ENCODE measurements around the gene CDYL2.

CDYL2 gene

DNA sequence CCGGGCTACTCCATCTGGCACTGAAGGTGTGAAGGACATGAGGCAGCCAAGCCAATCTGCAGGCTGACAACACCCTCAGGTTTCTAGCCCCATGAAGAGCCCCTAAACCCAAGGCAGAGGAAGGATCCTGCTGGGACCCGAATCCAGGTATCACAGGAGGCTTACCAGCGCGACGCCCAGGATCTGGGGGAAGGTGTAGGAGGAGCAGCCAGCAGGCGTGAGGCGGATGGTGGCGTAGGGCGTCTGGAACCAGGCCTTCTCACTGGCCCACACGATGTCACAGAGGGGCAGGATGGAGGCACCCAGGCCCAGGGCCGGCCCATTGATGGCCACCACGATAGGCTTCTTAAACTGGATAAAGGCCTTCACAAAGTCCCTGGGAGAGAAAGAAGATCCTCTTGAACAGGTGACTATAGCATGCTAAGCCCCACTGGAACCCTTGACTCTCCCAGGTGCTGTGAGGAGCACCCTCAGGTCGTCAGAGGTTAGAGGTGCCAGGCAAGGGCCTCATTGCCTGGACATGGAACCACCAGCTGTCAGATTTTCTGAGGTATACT lies 191.9 kb downstream of the CDYL2 start:
- Histone ChIP-seq H3K4me1 (ENCODE audit: control insufficient read depth, insufficient read depth, low read length) (peaks cover 10% of the 10 kb centered on the region), H3K9me3 (ENCODE audit: control insufficient read depth, low read length) (no peaks in the 10 kb centered on the region), H3K4me3 (ENCODE audit: insufficient read depth, low read depth, low read length) (no peak overlapping the region), H3K27me3 (ENCODE audit: control insufficient read depth, insufficient read depth, low read length, poor library complexity, severe bottlenecking) (no peaks in the 10 kb centered on the region), H3K27ac (ENCODE audit: insufficient read depth, low read depth, low read length, poor library complexity, severe bottlenecking) (no peak overlapping the region), H3K36me3 (ENCODE audit: control insufficient read depth, insufficient read depth, low read length) (no peaks in the 10 kb centered on the region)
- WGBS, 2 experiments, result 95 to 96% methylated on average over 13 of the region's 13 CpGs

DNA sequence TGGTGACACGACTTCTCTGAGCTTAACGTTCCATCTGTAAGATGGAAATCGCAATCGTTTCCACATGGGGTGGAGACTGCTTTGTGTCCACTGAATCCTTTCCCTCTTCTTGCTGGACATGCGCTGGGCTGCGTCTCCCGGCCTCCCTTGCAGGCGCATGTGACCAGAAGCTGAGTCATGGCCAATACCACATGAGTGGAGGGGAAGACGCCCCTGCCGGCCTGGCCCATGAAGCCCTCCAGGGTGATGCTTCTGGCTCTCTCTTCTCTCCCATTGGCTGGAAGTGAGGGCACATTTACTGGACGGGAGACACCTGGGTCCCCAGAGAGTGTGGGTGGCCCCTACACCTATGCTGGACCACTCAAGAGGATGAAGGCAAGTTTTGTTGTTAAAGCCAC lies 192.5 kb downstream of the CDYL2 start:
- Histone ChIP-seq H3K9me3 (ENCODE audit: control insufficient read depth, low read length) (no peaks in the 10 kb centered on the region), H3K27me3 (ENCODE audit: control insufficient read depth, insufficient read depth, low read length, poor library complexity, severe bottlenecking) (no peaks in the 10 kb centered on the region), H3K4me1 (ENCODE audit: control insufficient read depth, insufficient read depth, low read length) (peaks cover 10% of the 10 kb centered on the region), H3K4me3 (ENCODE audit: insufficient read depth, low read depth, low read length) (no peak overlapping the region), H3K36me3 (ENCODE audit: control insufficient read depth, insufficient read depth, low read length) (no peaks in the 10 kb centered on the region), H3K27ac (ENCODE audit: insufficient read depth, low read depth, low read length, poor library complexity, severe bottlenecking) (no peak overlapping the region)
- 95 to 96% methylated on average over 11 of the region's 11 CpGs for WGBS, 2 experiments

DNA sequence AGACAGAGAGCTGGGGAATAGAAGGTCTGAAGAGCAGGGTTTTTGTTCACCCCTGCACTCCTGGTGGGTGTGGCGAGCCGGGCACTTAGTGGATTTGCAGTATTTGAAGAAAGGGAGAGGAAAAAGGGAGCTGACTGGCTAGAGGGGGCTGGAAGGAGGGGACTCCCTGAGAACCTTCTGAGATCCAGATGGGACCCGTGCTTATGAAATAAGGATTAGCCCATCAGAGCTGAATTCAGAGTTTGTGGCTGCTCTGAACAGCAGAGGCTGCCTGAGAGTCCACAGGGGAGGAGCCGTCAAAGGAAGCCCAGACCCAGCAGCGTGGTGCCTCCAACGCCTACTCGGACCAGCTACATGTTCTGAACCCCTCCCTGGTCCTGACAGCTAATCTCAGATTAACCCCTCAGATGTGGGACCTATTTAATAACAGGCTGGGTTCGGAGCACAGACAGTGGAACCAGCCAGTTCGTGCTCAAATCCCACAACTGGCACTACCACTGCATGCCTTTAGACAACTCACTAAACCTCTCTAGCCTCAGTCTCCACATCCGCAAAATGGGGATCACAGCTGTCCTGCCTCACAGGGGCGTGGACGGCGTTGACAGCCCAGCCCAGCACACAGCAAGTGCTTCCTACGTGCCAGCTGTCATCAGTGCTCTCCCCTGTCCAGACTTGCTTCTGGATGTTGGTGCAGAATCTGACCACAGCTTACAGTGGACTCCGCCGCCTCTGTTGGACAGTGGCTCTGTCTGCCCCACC lies 193.0 kb downstream of the CDYL2 start:
- WGBS, 2 experiments, result 91 to 92% methylated on average over 16 of the region's 16 CpGs
- Histone ChIP-seq H3K9me3 (ENCODE audit: control insufficient read depth, low read length) (no peaks in the 10 kb centered on the region), H3K27ac (ENCODE audit: insufficient read depth, low read depth, low read length, poor library complexity, severe bottlenecking) (no peak overlapping the region)

DNA sequence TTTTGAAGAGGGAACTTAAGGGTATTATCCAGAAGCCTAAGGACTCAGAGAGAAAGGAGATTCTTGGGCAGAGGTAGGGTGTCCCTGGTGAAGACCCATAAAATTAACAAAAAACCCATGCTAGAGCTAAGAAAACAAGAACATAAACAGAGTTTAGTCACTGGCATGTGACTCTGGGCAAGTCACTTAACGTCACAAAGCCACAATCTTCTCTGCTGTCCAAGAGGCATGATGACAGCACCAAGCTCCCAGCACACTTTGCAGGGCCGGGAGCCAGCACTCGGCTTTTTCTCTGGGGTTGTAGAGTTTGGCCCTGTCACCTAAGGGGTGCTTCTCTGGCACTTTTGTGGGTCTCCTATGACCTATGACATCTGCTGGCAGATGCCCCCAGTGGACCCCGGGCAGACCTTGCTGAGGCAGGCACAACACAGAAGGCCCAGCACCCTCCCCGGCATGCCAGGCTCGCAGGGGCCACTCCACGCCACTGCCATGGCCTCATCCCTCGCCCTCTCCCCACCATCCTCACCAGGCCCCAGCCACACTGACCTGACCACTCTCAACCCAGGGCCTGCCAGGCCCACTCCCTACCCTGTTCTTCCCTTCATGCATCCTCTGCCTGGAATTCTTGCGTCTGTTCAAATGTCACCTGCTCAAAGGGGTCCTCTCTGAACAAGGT lies 193.8 kb downstream of the CDYL2 start:
- H3K36me3 ChIP-seq (ENCODE audit: control insufficient read depth, insufficient read depth, low read length), result no peaks in the 10 kb centered on the region
- no peak overlapping the region for H3K27ac ChIP-seq (ENCODE audit: insufficient read depth, low read depth, low read length, poor library complexity, severe bottlenecking)
- no peak overlapping the region for H3K4me3 ChIP-seq (ENCODE audit: insufficient read depth, low read depth, low read length)
- no peaks in the 10 kb centered on the region for H3K9me3 ChIP-seq (ENCODE audit: control insufficient read depth, low read length)
- no peaks in the 10 kb centered on the region for H3K27me3 ChIP-seq (ENCODE audit: control insufficient read depth, insufficient read depth, low read length, poor library complexity, severe bottlenecking)
- WGBS, 2 experiments, result 93 to 95% methylated on average over 9 of the region's 9 CpGs
- H3K4me1 ChIP-seq (ENCODE audit: control insufficient read depth, insufficient read depth, low read length), result peaks cover 10% of the 10 kb centered on the region

More for the DNA sequence above, 193.0 kb downstream of the CDYL2 start:
- Histone ChIP-seq H3K4me3 (ENCODE audit: insufficient read depth, low read depth, low read length) (no peak overlapping the region), H3K36me3 (ENCODE audit: control insufficient read depth, insufficient read depth, low read length) (no peaks in the 10 kb centered on the region), H3K4me1 (ENCODE audit: control insufficient read depth, insufficient read depth, low read length) (peaks cover 10% of the 10 kb centered on the region), H3K27me3 (ENCODE audit: control insufficient read depth, insufficient read depth, low read length, poor library complexity, severe bottlenecking) (no peaks in the 10 kb centered on the region)

DNA sequence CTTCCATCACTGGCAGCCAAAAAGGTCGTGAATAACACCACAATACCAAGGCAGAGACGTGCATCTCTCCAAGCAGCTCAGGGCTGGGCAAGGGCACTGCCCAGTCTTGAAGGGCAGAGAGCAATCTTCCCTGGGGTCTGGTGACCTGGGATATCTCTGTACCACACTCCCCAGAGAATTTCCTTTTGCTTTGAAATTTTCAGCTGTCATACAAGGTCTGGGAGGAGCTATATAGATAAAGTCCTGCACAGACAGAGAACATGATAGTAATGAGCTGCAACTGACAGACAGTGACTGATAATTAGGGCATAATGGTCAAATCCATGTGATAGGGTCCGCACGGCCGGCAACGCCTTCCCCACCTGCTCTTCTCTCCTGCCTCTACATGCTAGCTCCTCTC lies 195.5 kb downstream of the CDYL2 start:
- WGBS, 2 experiments, result 87 to 94% methylated on average over 6 of the region's 6 CpGs
- H3K4me3 ChIP-seq (ENCODE audit: insufficient read depth, low read depth, low read length), result no peak overlapping the region
- no peaks in the 10 kb centered on the region for H3K27me3 ChIP-seq (ENCODE audit: control insufficient read depth, insufficient read depth, low read length, poor library complexity, severe bottlenecking)
- H3K27ac ChIP-seq (ENCODE audit: insufficient read depth, low read depth, low read length, poor library complexity, severe bottlenecking), result no peak overlapping the region
- peaks cover 10% of the 10 kb centered on the region for H3K4me1 ChIP-seq (ENCODE audit: control insufficient read depth, insufficient read depth, low read length)
- H3K9me3 ChIP-seq (ENCODE audit: control insufficient read depth, low read length), result no peaks in the 10 kb centered on the region
- no peaks in the 10 kb centered on the region for H3K36me3 ChIP-seq (ENCODE audit: control insufficient read depth, insufficient read depth, low read length)

DNA sequence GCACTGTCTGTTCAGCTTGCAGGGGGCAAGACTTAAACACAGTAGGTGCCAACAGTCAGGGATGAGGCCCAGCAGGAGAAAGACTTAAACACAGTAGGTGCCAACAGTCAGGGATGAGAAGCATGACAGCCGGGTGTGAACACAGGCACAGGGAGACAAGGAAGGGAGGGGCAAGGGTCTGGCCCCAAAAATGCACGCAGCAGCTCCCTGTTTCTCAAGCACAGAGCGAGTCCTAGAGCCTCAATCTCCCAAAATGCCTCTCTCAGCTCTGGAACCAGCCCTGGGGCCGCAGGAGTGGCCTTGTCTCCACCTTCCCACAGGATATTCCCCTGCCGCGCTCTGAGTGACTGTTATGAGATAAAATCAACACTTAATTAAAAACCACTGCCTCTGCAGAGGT lies 197.2 kb downstream of the CDYL2 start:
- Histone ChIP-seq H3K9me3 (ENCODE audit: control insufficient read depth, low read length) (no peaks in the 10 kb centered on the region), H3K36me3 (ENCODE audit: control insufficient read depth, insufficient read depth, low read length) (no peaks in the 10 kb centered on the region), H3K27me3 (ENCODE audit: control insufficient read depth, insufficient read depth, low read length, poor library complexity, severe bottlenecking) (no peaks in the 10 kb centered on the region), H3K27ac (ENCODE audit: insufficient read depth, low read depth, low read length, poor library complexity, severe bottlenecking) (no peak overlapping the region), H3K4me1 (ENCODE audit: control insufficient read depth, insufficient read depth, low read length) (peaks cover 10% of the 10 kb centered on the region), H3K4me3 (ENCODE audit: insufficient read depth, low read depth, low read length) (no peak overlapping the region)
- 81 to 92% methylated on average over 4 to 6 of the region's 6 CpGs for WGBS, 2 experiments

DNA sequence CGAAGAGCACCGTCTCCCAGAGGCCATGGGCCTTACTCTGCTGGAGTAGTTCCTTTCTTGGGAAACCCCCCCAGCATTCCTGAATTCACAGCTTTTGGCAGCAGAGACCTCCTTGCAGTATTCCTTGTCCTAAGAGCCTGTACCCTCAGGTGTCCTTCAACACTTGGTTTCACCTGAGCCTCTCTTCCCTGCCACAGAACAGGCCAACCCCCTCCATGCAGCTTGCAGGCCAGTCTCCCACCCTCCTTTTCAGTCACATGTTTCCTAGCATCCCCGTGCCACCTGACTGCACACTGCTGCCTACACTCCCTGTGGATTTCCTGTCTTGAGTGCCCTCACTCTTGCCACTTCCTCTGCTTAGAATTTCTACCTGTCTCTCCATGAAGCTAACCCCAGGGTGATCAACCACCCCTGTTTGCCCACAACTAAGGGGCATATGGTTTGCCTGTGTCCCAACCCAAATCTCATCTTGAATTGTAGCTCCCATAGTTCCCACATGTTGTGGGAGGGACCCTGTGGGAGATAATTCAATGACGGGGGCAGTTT lies 198.1 kb downstream of the CDYL2 start:
- Histone ChIP-seq H3K27ac (ENCODE audit: insufficient read depth, low read depth, low read length, poor library complexity, severe bottlenecking) (no peak overlapping the region), H3K27me3 (ENCODE audit: control insufficient read depth, insufficient read depth, low read length, poor library complexity, severe bottlenecking) (no peaks in the 10 kb centered on the region), H3K9me3 (ENCODE audit: control insufficient read depth, low read length) (no peaks in the 10 kb centered on the region), H3K4me3 (ENCODE audit: insufficient read depth, low read depth, low read length) (no peak overlapping the region), H3K36me3 (ENCODE audit: control insufficient read depth, insufficient read depth, low read length) (no peaks in the 10 kb centered on the region), H3K4me1 (ENCODE audit: control insufficient read depth, insufficient read depth, low read length) (peaks cover 10% of the 10 kb centered on the region)
- 93 to 94% methylated on average over 4 of the region's 4 CpGs for WGBS, 2 experiments

DNA sequence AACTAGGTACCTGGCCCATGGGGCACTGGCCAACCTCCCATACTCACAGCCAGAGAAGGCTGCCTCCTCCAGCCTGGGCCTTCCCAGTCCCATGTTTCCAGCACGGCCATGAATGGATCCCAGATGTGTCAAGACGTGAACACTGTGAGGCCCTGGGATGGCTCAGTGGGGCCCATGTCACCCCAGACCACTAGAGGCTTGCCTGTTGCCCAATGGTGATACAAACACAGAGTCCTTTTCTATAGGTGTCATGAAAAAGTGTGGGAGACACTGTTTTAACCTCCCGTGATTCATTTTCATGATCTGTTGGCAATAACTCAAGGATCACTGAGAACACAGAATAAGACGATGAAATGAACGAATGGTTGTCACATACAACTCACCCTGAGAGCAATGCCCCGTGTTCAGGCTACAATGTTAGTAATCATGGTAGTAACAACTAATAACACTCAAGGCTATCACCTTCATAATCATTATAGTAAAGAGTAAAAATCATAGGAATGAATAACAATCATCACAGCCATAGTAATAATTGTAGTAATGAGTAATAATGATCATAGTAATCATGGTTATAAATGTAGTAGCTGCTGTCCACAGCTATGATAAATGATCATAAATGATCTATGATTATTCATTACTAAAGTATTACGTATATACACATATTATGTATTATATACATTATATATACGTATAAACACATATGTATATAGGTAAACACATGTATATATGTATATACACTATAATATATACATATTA lies 199.6 kb downstream of the CDYL2 start:
- Histone ChIP-seq H3K4me3 (ENCODE audit: insufficient read depth, low read depth, low read length) (no peak overlapping the region), H3K27me3 (ENCODE audit: control insufficient read depth, insufficient read depth, low read length, poor library complexity, severe bottlenecking) (no peaks in the 10 kb centered on the region), H3K36me3 (ENCODE audit: control insufficient read depth, insufficient read depth, low read length) (no peaks in the 10 kb centered on the region), H3K4me1 (ENCODE audit: control insufficient read depth, insufficient read depth, low read length) (no peaks in the 10 kb centered on the region), H3K27ac (ENCODE audit: insufficient read depth, low read depth, low read length, poor library complexity, severe bottlenecking) (no peak overlapping the region), H3K9me3 (ENCODE audit: control insufficient read depth, low read length) (no peaks in the 10 kb centered on the region)
- WGBS, 2 experiments, result 93 to 94% methylated on average over 6 of the region's 8 CpGs

DNA sequence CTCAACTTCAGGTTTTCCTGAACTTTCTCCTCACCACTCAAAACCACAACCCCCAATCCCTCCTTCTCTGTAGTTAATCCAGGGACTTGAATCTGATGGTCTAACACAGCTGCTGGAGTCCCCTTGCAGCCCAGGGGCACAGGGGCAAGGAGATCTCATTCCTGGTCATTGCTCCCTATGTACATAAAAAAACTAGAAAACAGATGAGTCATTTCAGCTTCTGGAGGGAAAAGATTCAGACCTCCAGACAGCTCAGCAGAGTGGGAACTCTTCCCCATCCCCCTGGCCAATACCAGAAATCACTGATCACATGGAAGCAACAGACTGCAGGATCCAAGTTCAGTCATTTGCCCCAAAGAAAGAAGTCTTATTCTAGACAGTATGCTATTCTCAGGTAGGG lies 201.5 kb downstream of the CDYL2 start:
- Histone ChIP-seq H3K27me3 (ENCODE audit: control insufficient read depth, insufficient read depth, low read length, poor library complexity, severe bottlenecking) (no peaks in the 10 kb centered on the region), H3K9me3 (ENCODE audit: control insufficient read depth, low read length) (no peaks in the 10 kb centered on the region), H3K4me1 (ENCODE audit: control insufficient read depth, insufficient read depth, low read length) (no peaks in the 10 kb centered on the region), H3K4me3 (ENCODE audit: insufficient read depth, low read depth, low read length) (no peak overlapping the region), H3K27ac (ENCODE audit: insufficient read depth, low read depth, low read length, poor library complexity, severe bottlenecking) (no peak overlapping the region), H3K36me3 (ENCODE audit: control insufficient read depth, insufficient read depth, low read length) (no peaks in the 10 kb centered on the region)

DNA sequence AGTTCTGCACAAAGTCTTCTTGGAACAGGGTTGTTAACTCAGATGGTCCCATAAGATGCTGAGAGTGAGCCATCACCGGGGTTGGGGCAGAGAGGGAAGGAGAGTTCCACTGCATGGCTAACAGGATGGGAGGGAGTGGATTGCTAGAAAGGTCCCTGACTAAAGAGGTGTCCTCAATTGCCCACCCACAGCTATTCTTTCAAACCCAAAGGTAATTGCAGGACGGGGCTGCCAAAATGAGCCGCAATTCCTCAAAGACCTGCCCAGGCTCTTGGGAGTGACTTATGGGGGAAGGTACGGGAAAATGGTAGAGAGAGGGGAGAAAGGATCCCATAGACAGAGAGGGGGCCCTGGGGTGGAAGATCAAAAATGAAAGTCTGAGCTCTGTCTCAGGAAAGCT lies 203.2 kb downstream of the CDYL2 start:
- WGBS, 2 experiments, result 90 to 92% methylated on average over 4 of the region's 4 CpGs
- H3K27ac ChIP-seq (ENCODE audit: insufficient read depth, low read depth, low read length, poor library complexity, severe bottlenecking), result no peak overlapping the region
- H3K9me3 ChIP-seq (ENCODE audit: control insufficient read depth, low read length), result no peaks in the 10 kb centered on the region
- H3K27me3 ChIP-seq (ENCODE audit: control insufficient read depth, insufficient read depth, low read length, poor library complexity, severe bottlenecking), result no peaks in the 10 kb centered on the region
- H3K4me3 ChIP-seq (ENCODE audit: insufficient read depth, low read depth, low read length), result no peak overlapping the region
- no peaks in the 10 kb centered on the region for H3K36me3 ChIP-seq (ENCODE audit: control insufficient read depth, insufficient read depth, low read length)
- no peaks in the 10 kb centered on the region for H3K4me1 ChIP-seq (ENCODE audit: control insufficient read depth, insufficient read depth, low read length)

Measured in ectodermal cell (in vitro differentiated cells).